Heart left ventricle (tissue), 13 donors: ENCODE results near the gene MSI2.

Experiments
- POLR2A ChIP-seq, 2 donors: fragments of 450-650 bp; IDR thresholded peaks; one replicate each; pipeline ENCODE4 v1.6.1; 2017; ENCODE audit warnings: antibody characterized with exemption in 2 of 2, mild to moderate bottlenecking in 2 of 2, moderate library complexity in 2 of 2
- TF ChIP-seq, protein P1 (sequence below), 12 donors: fragments of 200-600 bp; sonication (generic) in 4 of 12; IDR thresholded peaks; one replicate each; pipeline versions ENCODE4 v1.5.0 to v1.8.0; 2018 to 2022; ENCODE audit warnings: antibody characterized with exemption in 12 of 12, mild to moderate bottlenecking in 5 of 12
- donor health status: ischemic (EF 13 %, LVEDD 7.1; RV severe dilation, severe dysfunction).
- donor health status: DM: no; HTN: yes; CAD: no.
- donor health status: DM: no; HTN: no; CAD: no.
- donor health status: ischemic (EF 25% LVEDD 6.9; RV normal size, moderate dysfunction).
- donor health status: ischemic (EF 25% LVEDD 5.7; RV mildly dilated, moderate dysfunction).
- donor health status: ischemic (EF 35%, LVEDD 5.7; RV mildly dilated, moderate dysfunction).
- donor health status: nonischemic (EF 11% LVEDD 7.7; RV severe dilation, severe dysfunction).
- donor health status: DM: yes; HTN: yes; CAD: no.
- donor health status: PGD.
- donor health status: ischemic (EF 29% LVEDD 5.4; RV normal size, mild dysfunction).
- donor health status: nonischemic (EF 23%, LVEDD 6.1; RV moderate dilation, normal function).

DNA sequence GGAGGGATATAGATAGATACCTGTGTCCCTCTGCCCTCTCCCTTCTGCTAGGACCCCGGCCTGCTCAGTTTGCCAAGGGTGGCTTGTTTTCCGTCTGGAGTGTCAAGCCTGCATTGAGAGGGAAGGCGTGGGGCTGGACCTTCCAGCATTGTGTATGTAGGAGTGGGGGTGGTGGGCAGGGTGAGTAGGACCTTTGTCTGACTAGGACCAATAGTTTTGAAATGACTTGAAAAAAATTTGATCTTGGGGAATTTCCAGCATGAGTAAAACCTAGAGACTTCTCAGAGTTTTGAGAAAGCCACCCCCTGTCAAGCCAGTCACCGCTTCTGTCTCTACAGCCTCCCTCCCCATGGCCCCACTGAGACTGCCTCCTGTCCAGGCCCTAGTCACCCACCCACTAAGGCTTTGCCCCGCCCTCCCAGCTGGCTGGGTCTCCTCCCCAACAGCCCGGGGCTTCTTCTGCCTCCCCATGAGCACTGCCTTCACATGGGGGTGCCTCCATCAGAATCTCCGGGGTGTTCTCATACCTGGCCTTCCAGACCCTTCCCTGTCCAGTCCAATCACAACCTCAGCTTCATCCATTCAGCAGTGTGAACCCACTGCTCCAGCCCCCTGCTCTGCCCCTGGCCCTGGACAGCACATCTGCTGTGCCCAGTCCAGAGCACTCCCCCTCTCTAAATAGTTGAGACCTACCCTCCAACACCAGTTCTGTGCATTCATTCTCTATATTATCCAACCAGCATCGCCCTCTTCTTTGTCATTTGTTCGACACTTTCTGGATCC, 207.0 kb downstream of the MSI2 start:
- TF ChIP-seq, protein P1, sequence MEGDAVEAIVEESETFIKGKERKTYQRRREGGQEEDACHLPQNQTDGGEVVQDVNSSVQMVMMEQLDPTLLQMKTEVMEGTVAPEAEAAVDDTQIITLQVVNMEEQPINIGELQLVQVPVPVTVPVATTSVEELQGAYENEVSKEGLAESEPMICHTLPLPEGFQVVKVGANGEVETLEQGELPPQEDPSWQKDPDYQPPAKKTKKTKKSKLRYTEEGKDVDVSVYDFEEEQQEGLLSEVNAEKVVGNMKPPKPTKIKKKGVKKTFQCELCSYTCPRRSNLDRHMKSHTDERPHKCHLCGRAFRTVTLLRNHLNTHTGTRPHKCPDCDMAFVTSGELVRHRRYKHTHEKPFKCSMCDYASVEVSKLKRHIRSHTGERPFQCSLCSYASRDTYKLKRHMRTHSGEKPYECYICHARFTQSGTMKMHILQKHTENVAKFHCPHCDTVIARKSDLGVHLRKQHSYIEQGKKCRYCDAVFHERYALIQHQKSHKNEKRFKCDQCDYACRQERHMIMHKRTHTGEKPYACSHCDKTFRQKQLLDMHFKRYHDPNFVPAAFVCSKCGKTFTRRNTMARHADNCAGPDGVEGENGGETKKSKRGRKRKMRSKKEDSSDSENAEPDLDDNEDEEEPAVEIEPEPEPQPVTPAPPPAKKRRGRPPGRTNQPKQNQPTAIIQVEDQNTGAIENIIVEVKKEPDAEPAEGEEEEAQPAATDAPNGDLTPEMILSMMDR (IDR thresholded peaks at IDR 0.05) = no peak
- no peak for TF ChIP-seq POLR2A (IDR thresholded peaks at IDR 0.05)
